ENCODE measurements around the gene GADL1.
A peak's percentile ranks its signal among the peaks of the same experiment; 100 is the strongest.

GADL1 gene

GRCh38 chr3:30873671-30874070 lies 20.8 kb downstream of the GADL1 start:
- no peak for DNase-seq

GRCh38 chr3:30872879-30873278 lies 21.6 kb downstream of the GADL1 start:
- DNase-seq: no peak

- peak; percentile 14 for DNase-seq
Measured at GRCh38 chr3:30871720-30872119, 22.7 kb downstream of the GADL1 start.

- no peak for DNase-seq
Measured at GRCh38 chr3:30864836-30865235, 29.6 kb downstream of the GADL1 start.

- DNase-seq: no peak
Measured at GRCh38 chr3:30864132-30864531, 30.3 kb downstream of the GADL1 start.

- no peak for DNase-seq
Measured at GRCh38 chr3:30862004-30862403, 32.5 kb downstream of the GADL1 start.

- no peak for DNase-seq
Measured at GRCh38 chr3:30858894-30859389, 35.5 kb downstream of the GADL1 start.

GRCh38 chr3:30855400-30856292 lies 38.8 kb downstream of the GADL1 start:
- peak; percentile 75 for DNase-seq

GRCh38 chr3:30852833-30853232 lies 41.6 kb downstream of the GADL1 start:
- DNase-seq: no peak

GRCh38 chr3:30848087-30848779 lies 46.2 kb downstream of the GADL1 start:
- no peak for DNase-seq

- no peak for DNase-seq
Measured at GRCh38 chr3:30847592-30847991, 46.9 kb downstream of the GADL1 start.

GRCh38 chr3:30845606-30846005 lies 48.9 kb downstream of the GADL1 start:
- DNase-seq: no peak

- DNase-seq: no peak
Measured at GRCh38 chr3:30843877-30844276, 50.6 kb downstream of the GADL1 start.

GRCh38 chr3:30836141-30836540 lies 58.3 kb downstream of the GADL1 start:
- no peak for DNase-seq

GRCh38 chr3:30835667-30836066 lies 58.8 kb downstream of the GADL1 start:
- DNase-seq: no peak

GRCh38 chr3:30832961-30833575 lies 61.4 kb downstream of the GADL1 start:
- DNase-seq: no peak

- DNase-seq: no peak
Measured at GRCh38 chr3:30827080-30827479, 67.4 kb downstream of the GADL1 start.

GRCh38 chr3:30826531-30826942 lies 67.9 kb downstream of the GADL1 start:
- DNase-seq: no peak

GRCh38 chr3:30819067-30819798 lies 75.2 kb downstream of the GADL1 start:
- no peak for DNase-seq

- no peak for DNase-seq
Measured at GRCh38 chr3:30813734-30814133, 80.7 kb downstream of the GADL1 start.

- no peak for DNase-seq
Measured at GRCh38 chr3:30811151-30811795, 83.2 kb downstream of the GADL1 start.

- no peak for DNase-seq
Measured at GRCh38 chr3:30810625-30811024, 83.8 kb downstream of the GADL1 start.

All from NCI-H2081 treated with DMSO at 0.1 percent for 48 hours (cell line).